Astrocyte (in vitro differentiated cells and primary cell): ENCODE measurements around the gene PDE1A.

Source experiments
- CTCF ChIP-seq: IDR thresholded peaks from 2 replicates; pipeline ENCODE4 v1.5.1; 2011; ENCODE audit warnings: low read depth, mild to moderate bottlenecking, inconsistent platforms, low read length, moderate library complexity; ENCODE audit not compliant: insufficient read depth
- EZH2 ChIP-seq: IDR thresholded peaks from 2 replicates; pipeline ENCODE4 v1.6.1; 2012; ENCODE audit warnings: mild to moderate bottlenecking, low read length, inconsistent platforms; ENCODE audit not compliant: insufficient read depth

- no peak for TF ChIP-seq CTCF
- no peak for TF ChIP-seq EZH2
Measured at GRCh38 chr2:182207049-182207746, 219.6 kb downstream of the PDE1A start.
